ENCODE measurements around the gene TMED7.

The TMED7 gene

DNA sequence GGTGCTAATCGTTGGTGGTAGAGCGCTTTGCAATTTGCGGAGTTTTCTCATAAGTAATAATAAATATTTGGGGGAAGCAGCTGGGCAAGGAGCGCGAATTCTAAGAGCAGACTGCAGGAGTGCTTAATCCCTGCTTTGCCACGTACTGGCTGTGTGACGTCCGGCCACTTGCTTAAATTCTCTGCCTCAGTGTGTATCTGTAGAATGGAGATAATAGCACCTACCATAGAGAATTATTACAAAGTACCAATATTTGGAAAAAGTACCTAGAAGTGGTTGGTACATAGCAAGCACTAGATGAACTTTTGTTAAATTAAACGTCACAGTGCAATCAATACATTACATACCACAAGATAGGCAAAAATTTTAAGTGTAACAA lies 598 bp upstream of the TMED7 start:
- DNase-seq, result no peak

DNA sequence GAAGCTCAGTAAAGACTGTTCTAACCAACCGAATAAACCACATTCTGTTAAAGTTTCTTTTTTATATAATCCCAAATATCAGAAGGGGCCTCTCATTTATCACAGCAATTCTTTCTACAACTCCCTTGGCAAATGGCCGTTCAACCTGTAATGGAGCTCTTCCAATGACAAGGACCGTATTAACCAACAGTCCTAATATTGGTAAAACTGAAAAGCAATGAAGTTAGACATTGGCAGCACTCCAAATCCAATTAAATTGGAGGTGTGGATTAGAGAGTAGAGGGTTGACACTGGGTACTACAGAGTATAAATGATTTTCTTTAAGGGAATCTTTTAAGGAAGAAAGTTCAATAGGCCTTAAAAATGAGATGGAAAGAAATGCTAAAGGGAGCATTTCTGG lies 842 bp downstream of the TMED7 start:
- peak; percentile 65 for DNase-seq

DNA sequence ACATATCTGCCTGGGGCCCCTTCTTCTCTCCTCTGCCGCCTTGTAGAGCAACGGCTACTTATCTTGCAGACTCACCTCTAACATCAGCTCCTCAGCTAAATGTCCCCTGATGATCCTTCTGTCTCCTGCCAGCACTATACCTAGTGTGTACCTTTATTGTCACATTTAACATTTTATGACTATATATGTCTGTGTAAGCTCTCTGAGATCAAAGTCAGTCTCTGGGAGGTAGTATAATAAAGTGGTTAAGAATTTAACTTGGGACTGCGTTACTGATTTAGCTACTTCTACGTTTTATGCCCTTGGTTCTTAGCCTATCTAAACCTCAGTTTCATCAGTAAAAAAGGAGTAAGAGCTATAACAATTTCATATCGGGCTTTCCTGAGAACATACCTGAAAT lies 2.2 kb downstream of the TMED7 start:
- no peak for DNase-seq

DNA sequence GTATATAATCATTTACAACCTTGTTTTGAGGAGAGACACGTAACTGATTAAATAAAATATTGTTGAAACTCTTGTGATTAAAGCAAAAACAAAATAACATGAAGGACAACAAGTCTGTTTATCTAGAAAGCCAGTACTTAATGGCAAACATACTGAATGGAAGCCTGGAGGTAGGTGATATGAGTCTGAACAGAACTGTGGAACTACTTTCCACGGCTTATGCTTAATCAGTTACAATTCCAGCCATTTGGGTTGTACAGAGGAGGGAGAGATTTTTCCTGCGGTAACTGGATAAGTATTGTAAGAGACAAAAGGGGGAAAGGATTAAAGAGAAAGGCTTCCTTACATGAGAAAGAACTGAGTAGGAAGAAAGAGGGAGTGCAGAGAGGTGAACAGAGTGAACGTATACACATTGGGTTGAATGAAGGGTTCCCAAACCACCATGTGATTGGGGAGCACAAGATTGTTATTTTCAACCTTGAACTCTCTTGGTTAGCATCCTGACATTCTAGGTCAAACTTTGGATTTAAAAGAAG lies 4.4 kb downstream of the TMED7 start:
- no peak for DNase-seq

DNA sequence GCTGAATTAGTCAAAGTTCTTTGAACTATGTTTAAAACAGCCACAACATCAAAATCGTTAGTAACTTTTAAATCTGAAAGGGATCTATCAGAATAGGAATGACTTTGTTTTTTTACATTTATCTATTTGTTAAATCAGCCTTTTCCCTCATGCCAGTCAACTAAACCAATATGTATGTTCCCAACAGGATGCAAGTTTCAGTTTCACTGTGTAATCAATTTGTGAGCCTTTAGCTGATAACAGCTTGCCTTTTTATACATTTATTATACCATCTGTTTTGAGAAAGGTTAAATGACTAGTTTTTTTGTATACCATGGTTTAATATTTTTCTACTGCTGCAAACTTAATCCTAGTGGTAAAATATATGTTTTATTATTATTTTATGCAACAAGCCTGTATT lies 8.9 kb downstream of the TMED7 start:
- no peak for DNase-seq

DNA sequence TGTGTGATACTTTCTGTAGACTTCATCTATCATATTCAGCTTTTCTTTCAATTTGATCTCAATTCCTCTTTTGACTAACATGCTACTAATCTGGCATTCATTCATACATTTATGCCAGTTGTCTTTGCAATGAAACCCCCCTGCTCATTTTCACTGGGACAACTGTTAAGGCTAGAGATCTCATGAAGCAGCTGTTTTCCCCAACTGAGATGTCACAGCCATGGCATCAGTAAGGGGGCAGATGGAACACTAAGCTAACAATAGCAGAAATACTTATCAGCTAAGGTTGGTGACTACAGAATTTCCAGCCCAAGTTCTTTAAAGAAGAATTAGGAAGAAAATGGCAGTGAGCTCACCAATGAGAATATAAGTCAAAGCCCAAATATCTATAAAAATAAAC lies 9.4 kb downstream of the TMED7 start:
- DNase-seq, result no peak

DNA sequence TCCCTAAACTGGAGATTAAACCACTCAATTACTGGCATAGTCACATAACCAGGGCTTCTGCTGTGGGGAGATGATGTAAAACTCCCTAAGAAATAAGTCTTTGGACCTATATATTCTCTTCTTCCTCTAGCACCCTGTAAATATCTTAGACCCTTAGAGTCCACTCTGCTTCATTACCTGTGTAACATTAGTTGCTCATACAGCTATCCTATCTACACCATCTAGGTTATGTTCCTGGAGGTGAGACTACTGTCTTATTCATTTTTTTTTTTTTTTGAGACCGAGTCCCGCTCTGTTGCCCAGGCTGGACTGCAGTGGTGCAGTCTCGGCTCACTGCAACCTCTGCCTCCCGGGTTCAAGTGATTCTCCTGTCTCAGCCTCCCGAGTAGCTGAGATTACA lies 14.0 kb downstream of the TMED7 start:
- DNase-seq, result no peak

DNA sequence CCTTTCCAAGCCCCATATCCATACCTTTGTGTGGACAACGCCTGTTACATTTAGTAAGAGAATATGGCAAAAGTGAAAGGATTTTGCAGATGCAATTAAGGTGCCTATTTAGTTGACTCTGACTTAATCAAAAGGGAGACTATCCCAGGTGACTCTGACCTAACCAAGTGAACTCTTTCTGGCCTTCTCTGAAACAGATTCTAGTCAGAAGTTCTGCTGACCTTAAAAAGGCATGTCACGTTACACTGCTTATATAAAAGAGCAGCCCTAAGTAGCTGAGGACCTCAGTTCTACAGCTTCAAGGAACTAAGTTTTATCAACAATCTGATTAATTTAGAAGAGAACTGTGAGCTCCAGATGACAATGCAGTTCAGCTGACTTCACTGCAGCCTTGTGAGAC lies 17.9 kb downstream of the TMED7 start:
- no peak for DNase-seq

DNA sequence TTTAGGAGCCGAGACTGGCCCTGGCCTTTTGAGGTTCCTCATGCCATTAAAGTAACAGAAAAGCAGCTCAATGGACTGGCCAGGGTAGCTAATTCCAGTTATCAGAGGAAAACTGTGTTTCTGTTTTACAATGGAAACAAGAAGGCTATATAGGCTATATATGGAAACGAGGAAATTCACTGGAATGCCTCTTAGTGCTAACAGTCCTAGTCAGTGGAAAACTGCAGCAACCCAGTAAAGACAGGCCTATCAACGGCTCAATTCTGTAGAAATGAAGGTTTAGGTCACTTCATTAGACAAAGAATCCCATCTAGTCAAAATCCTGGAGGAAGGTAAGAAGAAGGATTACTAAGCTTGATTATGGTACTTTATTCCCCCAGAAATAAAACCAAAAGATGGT lies 20.4 kb downstream of the TMED7 start:
- no peak for DNase-seq

DNA sequence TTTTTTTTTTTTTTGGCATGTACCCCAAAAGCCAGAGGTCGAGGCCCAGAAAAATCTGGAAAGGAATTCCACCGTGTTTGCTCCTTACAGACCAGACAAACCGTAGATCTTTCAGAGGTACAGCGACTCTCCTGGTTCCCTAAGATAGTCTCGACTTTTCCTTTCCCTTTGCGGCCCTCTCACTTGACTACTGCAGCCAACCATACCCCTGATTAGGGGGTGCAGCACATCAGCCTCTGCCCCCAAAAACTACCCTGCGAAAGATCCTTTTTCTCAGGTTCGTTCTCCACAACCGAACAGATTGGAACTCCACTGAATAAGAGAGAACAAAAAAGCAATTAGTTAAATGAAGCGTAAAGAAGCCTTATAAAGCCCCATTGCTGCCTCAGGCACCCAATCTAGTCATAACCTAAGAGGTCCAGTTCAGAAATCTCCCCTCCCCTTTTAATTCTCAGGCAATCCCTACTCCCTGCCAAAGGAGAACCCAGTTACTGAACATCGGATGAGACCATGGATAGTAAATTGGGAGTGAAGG lies 23.2 kb downstream of the TMED7 start:
- peak; percentile 96 for DNase-seq

DNA sequence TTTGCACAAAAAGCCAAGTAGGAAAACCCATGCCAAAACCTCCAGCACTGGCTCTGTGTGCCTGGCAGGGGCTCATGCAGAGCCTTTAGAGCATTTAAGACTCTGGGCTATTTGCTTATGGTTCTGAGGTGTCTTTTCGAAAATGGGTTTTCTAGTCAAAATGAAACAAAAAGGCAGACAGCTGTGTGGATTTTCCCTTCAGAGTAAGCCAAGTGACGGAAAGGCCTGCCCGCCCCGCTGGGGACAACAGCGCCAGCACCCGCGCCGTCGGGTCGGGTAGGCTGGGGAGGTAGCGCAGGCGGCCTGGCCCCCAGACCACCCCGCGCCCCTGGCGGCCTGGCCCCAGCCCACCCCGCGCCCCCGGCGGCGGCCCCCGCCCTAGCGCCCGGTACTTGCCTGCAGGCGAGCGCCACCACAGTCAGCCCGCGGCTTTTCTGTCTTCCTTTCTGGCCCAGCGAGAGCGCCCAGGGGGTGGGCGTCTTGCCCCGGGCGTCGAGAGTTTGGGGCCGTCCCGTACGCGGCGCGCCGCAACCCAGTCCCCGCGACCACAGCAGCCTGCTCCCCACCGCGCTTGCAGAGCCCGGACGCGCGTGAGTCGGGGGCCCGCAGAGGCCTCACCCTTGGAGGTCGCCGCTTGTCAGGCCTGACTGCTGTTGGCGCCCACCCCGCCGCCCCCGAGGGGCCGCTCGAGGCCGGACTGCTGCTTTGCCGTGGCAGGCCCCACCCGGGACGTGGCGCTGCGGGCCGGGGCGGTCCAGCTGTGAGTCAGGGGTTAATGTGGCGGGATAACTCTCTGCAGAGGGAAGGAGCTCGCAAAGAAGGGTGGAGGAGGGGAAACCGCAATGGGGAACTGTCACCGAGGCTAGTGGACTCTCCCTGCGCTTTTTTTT lies 23.9 kb downstream of the TMED7 start, which contains the start of gene TICAM2:
Gene TICAM2 (minus strand): TSS at position 779 of the 890 bp plus-strand sequence. CDS start 21,223 bp downstream, outside the sequence.
- peak; percentile 83 for DNase-seq

DNA sequence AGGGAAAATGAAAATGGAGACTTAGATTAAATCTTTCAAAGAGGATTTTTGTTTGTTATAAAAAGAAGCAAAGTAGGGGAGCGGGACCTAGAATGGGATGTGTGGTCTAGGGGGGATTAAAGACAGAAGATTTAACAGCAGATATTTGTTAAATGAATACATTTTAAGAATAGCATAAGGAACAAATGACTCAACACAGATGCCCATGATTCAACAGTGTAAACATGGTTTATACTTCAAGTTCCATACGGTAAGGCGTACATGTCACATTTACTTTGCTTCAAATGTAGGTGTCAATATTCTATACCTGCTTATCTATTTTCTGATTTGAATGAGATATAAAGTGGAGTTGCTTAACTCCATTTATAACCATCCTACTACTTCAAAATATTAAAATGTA lies 25.1 kb downstream of the TMED7 start:
- DNase-seq, result no peak

DNA sequence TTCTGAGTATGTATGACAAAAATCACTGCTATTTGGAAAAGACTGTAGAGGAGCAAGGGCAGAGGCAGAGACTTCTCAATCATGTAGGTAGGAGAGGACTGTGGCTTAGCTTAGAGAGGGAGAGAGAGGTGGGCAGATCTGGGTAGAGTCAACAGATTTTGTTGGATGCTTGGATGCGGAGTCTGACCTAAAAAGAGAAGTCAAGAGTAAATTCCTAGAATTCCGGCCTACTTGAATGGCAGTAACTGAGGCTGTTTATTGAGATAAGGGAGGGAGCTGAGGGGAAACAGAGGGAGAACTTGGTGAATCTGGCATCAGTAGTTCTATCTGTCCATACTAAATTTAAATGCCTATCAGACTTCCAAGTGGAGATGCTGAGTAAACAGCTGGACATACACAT lies 25.9 kb downstream of the TMED7 start:
- DNase-seq, result no peak

DNA sequence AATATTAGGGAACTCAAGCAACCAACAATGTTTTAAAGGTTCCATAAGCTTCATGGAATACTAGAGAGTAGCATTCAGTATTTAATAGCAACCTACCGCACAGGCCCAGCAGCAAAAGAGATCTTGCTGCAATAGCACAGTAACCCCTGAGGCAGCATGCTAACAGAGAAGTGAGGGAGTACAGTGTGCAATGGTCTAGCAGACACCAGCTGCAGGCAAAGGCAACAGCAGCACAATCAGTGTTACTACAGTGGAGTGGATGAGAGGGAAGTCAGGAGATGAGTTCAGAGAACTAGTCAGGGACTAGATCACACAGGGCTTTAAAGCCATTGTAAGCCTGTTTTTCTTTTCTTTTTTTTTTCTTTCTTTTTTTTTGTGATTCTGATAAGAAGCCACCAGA lies 26.3 kb downstream of the TMED7 start:
- peak; percentile 80 for DNase-seq

DNA sequence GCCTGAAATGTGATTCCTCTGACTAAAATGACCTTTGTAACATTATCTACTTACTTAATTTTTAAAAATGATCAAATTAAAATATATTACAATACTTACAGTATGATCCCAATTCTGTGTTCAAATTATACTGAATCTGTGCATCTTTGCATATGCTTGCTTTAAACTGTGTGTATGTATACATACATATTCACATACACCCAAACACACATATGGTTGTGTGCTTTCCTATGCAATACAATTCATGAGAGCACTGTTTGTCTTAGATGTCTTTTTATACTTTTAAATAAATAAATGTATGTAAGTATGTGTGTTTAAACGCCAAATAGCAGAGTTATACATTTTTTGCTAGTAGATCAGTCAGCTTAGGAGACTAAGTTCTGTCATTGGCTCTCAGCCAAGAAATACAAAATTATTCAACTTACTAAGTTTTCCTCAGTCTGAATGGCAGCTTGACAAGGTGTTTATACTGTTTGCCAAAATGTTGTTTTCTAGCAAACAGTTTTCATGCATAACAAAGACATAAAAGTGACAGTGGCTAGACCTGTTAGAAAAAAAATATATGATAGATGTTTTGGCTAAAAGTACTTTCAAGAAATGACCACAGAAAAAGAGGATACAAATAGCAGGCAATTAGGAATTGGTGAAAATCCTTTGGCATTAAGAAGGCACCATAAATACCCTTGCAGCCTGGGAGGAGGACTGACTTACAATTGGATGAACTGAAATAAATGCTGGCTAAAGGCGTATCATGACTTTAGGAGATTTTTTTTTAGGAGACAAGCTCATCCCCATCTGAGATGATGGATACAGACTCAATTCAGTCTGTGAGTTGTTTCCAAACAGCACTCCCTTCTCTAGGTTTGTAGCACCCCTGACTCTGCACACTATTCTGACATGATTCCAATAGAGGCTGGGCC lies 31.4 kb downstream of the TMED7 start:
- DNase-seq, result no peak

DNA sequence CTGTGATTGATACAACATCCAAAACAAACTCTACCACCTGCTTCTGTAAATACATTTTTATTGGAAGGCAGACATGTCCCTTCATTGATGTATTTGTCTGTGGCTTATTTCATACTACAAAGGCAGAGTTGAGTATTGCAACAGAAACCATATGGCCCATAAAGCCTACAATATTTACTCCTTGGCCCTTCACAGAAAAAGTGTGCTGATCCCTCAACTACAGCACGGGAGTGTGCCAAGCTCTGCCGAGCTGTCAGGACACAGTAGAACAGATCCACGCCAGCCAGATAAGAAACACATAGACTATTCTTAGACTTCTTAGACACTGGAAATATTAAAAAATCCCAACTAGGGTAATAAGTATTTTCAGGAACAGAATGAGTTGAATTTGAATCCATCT lies 36.8 kb downstream of the TMED7 start:
- DNase-seq, result peak; percentile 18

DNA sequence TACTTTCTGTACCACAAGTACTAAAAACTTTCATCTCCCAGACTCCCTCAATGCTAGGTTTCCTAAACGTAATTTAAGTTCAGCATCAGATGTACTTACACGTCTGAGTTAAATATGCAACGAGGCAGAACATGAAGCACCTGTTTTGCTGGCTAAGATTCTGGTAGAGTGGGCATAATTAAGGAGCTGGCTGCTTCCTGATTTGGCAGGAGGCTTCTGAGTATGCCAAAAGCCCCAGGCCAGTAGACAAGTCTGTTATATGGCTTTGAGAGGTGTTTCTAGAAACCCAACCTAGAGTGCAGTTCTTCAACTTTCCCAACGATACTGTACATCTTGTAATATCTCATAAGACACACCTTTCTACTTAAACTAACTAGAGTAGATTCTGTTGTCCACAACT lies 37.2 kb downstream of the TMED7 start:
- peak; percentile 44 for DNase-seq

DNA sequence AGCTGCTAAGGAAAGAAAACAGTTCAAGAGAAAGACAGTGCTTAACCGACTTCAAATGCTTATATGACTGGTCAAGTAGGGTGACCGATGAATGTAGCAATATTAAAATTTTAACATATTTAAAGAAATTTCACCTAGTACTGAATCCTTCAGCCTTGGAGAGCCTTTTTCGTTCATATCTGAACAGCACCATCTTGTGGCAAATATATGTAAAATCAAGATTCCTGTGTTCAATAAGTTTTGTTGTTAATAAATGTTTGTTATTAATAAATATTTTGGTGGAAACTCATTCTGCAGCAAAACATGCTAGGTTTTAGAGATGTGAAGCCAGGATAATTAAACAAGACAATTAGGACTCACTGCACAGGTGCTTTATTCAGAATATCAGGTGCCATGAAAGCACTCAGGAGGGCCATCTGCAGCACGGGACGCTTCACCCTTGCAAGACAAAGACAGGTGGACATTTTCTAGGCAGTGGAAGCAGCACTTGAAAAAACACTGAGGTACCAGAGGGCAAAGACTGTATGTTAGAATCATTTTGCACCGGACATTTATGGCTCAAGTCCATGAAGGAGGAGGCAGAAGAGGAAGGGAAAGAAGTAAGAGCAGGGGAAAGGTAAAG lies 39.2 kb downstream of the TMED7 start:
- DNase-seq, result peak; percentile 58

DNA sequence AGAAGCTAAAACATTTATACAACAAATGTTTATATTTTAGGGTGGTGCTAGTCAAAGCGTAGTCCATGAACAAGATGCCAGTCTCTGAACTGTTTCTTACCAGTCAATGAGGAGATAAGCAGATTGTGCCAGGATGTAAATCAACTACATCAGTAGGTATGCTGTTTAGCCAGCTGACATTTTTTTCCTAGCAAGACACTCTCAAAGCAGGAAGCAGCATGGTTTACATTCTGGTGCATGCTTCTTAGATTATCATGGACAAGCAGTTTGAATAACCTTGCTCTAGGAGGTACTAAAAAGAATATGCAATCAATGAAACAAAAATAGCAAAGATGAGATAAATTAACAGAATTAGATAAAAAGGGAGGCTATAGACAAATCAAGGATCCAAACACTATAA lies 40.6 kb downstream of the TMED7 start:
- no peak for DNase-seq

DNA sequence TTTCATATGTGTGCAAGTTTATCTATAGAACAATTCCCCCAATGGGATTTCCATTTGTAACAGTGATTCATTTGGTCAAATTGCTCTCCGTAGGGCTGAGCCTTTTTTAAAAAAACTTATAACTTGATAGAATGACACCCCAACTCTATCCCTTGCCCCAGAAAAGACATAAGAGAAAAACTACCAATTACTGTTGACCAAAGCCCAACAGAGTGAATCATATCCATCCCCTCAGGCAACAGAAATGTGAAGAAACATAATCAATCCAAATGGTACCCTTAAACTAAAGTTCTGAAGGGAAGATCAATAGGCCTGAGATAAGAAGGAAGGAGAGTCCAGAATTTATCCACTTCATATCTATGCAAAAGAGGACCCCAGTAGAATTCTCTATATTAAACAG lies 41.3 kb downstream of the TMED7 start:
- DNase-seq, result no peak

DNA sequence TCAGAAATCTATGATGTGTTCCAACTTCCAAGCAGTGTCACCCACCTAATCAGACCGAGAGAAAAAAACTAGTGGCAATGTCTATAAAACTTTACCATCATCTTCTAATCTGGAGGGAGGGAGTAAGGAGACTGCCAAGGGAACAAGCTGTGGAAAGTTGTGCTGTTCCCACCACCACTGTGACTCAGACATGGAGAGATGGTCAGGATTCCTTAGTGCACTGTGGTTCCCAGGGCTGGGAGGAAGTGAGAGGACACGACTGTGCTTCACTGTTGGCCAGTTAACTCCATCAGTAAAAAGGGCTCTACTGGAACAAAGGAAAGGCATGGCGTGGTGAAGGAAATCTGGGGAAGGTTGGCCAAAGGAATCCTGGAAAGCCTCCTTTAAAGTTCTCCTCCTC lies 42.4 kb downstream of the TMED7 start:
- DNase-seq, result no peak

DNA sequence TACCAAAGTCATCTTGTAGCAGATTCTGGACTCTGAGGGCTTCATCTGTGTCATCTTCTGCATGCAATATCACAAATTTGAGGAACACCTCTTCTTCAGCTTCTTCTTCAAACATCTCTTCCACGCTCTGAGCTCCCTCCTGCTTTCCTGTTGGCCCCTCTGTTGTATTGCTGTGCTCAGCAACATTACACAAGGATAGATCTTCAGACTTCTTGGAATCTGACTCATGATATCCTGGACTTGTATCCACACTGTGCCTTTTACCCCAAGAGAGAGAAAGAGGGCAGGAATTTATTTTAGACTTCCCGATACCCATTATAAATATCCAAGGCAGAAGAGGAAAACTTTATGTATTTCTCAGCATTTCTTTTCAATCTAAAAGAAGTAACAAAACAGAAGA lies 44.9 kb downstream of the TMED7 start:
- DNase-seq, result no peak

DNA sequence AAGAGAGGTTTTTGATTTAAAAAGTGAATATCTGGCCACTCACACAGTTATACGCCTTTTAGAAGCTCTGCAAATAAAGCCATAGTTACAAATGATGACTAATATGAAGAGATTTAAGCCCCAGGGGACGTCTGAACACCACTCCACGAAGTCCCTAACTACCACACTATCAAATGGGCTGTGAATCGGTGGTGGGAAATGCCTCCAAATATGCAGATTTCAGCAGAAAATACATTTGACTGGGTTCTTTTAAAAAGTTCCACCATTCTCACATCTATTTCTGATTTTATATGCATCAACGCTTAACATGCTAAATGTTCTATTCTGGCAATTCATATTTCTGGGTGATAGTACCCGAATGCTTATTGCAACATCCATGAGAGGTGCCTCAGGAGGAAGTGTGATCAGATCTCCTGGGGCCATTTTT lies 46.1 kb downstream of the TMED7 start:
- DNase-seq, result no peak

Measured in NCI-H69 (cell line).